ENCODE measurements around the gene RAMAC.

RAMAC gene

DNA sequence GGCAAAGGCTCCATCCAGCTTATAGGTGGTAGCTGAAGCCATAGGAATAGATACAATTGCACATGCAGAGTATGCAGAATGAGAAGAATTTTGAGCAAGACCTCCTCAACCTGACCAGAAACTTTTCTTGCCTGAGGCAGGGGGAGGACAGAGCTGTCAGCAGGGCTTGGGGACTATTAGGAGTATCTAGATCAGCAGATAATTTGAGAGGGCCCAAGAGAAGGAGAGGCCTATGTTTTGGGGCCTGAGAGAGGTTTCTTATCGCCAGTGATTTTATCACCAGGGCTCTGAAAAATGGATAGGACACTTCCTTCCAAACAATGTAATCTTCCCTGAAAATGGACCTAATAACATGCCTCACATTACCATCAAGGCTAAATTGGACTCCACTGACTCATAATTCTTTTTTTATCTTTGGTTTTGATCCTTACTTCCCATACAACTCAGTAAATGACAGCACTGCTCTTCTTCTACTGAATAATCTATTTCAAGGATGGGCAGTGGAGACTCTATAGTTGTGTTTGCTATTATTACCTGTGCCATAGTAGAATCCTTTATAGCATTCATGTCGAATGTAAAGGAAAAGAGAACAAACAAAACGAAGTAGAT lies 15.8 kb upstream of the RAMAC start:
- no peak for TF ChIP-seq CTCF (conservative IDR thresholded peaks at IDR 0.05)
- peak overlapping the region; percentile 35 for H3K27ac ChIP-seq

- H3K27ac ChIP-seq: peak overlapping the region; percentile 35
- no peak for TF ChIP-seq CTCF (conservative IDR thresholded peaks at IDR 0.05)
Measured at GRCh38 chr15:82970696-82971095, 15.3 kb upstream of the RAMAC start.

DNA sequence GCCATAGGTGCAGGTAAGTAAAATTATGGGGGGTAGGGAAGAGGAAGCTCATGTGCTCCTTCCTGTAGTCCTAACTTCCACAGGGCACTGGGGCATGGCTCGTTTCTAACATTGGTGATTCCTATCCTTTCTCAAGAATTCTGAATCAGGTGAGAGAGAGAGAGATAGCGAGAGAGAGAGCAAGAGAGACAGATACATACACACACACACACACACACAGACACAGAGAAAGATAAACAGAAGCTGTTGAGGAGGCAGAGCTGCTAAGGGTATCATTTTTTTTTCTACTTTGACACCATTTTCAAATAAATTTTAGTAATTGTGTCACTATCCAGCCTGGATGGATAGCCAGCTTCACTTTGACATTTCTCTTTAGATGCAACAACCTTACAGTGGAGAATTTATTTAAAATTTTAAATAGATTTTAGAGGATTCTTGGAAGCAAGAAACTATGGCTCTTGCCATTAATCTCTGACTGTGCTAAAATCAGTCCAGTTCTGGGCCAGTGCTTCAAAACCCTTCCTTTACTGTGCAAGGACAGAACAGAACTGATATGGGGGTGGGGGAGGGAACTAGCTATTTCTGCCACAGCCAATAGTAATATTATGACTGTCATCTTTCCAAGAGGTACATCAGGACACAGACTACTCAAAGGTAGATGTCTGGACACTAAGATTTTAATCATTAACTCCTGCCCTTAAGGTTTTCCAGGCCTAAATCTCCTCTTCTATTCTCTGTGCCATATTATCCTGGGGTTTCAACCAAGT lies 14.6 kb upstream of the RAMAC start:
- TF ChIP-seq CTCF (conservative IDR thresholded peaks at IDR 0.05): no peak

GRCh38 chr15:82972990-82973389 lies 13.0 kb upstream of the RAMAC start:
- no peak overlapping the region for H3K27ac ChIP-seq
- TF ChIP-seq CTCF (conservative IDR thresholded peaks at IDR 0.05): no peak

More for the DNA sequence above, 14.6 kb upstream of the RAMAC start:
- H3K27ac ChIP-seq: peak overlapping the region; percentile 35

- no peak for TF ChIP-seq CTCF (conservative IDR thresholded peaks at IDR 0.05)
- no peak overlapping the region for H3K27ac ChIP-seq
Measured at GRCh38 chr15:82977076-82977475, 8.9 kb upstream of the RAMAC start.

DNA sequence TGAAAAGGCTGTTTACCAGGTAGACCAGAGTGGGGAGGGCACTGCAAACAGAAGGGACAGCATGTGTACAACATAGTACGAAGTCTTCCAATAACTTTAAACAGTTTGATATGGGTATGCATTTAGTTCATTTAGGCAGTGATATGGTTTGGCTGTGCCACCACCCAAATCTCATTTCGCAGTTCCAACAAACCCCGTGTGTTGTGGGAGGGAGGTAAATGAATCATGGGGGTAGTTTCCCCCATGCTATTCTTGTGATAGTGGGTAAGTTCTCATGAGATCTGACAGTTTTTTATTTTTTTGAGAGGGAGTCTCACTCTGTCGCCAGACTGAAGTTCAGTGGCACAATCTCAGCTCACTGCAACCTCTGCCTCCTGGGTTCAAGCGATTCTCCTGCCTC lies 7.6 kb upstream of the RAMAC start:
- H3K27ac ChIP-seq: no peak overlapping the region
- no peak for TF ChIP-seq CTCF (conservative IDR thresholded peaks at IDR 0.05)

DNA sequence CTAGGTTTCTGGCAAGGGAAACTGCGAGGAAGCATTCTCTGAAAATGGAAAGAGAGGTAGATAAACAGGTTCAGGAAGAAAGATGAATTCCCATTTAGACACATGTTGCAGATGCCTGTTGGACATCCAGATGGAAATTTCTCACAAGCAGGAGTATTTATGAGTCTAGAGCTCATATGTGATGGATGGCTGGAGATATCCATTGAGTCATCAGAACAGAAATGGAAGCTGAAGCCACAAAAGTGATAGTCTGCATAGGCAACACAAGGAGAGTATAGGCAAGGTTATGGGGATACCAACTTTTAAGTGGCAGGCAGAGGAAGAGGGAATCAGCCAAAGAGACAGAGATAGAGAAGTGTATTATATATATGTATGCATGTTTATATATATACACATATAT lies 6.3 kb upstream of the RAMAC start:
- no peak for TF ChIP-seq CTCF (conservative IDR thresholded peaks at IDR 0.05)
- no peak overlapping the region for H3K27ac ChIP-seq
